GM23248 (cell line): ENCODE measurements around the gene GFRA1. TPM values are rescaled to one million over a fixed set of nuclear protein-coding genes. Genes with fewer than 3 reads are reported as not detected.

ENCODE experiments used
- DNase-seq: peaks from one replicate; pipeline ENCODE4 v3.0.0-alpha.2; 2015
- H2AFZ ChIP-seq: fragments of 200-600 bp; sonication (generic); 2 replicates; pipeline ENCODE4 v1.6.1; 2016; ENCODE audit warnings: antibody characterized with exemption
- H3F3A ChIP-seq: fragments of 200-600 bp; sonication (generic); 2 replicates; pipeline ENCODE4 v1.6.1; 2016; ENCODE audit warnings: mild to moderate bottlenecking, antibody characterized with exemption, mixed run types; ENCODE audit not compliant: insufficient read depth
- H3K27ac ChIP-seq: fragments of 200-600 bp; sonication (generic); 2 replicates; pipeline ENCODE4 v1.5.1; 2016; ENCODE audit warnings: mild to moderate bottlenecking
- H3K27me3 ChIP-seq: fragments of 200-600 bp; sonication (generic); replicated peaks from 2 replicates; pipeline ENCODE4 v1.6.1; 2016; ENCODE audit warnings: mild to moderate bottlenecking; ENCODE audit not compliant: insufficient read depth
- H3K36me3 ChIP-seq: fragments of 200-600 bp; sonication (generic); 2 replicates; pipeline ENCODE4 v1.6.1; 2016; ENCODE audit warnings: low read depth, mild to moderate bottlenecking
- H3K4me1 ChIP-seq: fragments of 200-600 bp; sonication (generic); 2 replicates; pipeline ENCODE4 v1.6.1; 2016; ENCODE audit warnings: mild to moderate bottlenecking; ENCODE audit not compliant: insufficient read depth
- H3K4me2 ChIP-seq: fragments of 200-600 bp; sonication (generic); one replicate; pipeline ENCODE4 v1.6.1; 2016; ENCODE audit warnings: mild to moderate bottlenecking; ENCODE audit not compliant: unreplicated experiment
- H3K4me3 ChIP-seq: fragments of 200-600 bp; sonication (generic); 2 replicates; pipeline ENCODE4 v1.5.1; 2016; ENCODE audit warnings: mild to moderate bottlenecking
- H3K79me2 ChIP-seq: fragments of 200-600 bp; sonication (generic); 2 replicates; pipeline ENCODE4 v1.6.1; 2016; ENCODE audit warnings: mild to moderate bottlenecking; ENCODE audit not compliant: insufficient read depth
- H3K9ac ChIP-seq: fragments of 200-600 bp; sonication (generic); 2 replicates; pipeline ENCODE4 v1.6.1; 2016; ENCODE audit warnings: mild to moderate bottlenecking
- H3K9me2 ChIP-seq: fragments of 200-600 bp; sonication (generic); 2 replicates; pipeline ENCODE4 v1.6.1; 2016; ENCODE audit warnings: mixed run types, mild to moderate bottlenecking, moderate library complexity; ENCODE audit not compliant: insufficient read depth
- H3K9me3 ChIP-seq: fragments of 200-600 bp; sonication (generic); one replicate; pipeline ENCODE4 v1.6.1; 2017; ENCODE audit warnings: low read depth
- H4K20me1 ChIP-seq: fragments of 200-600 bp; sonication (generic); 2 replicates; pipeline ENCODE4 v1.6.0; 2016; ENCODE audit not compliant: insufficient read depth
- EZH2 ChIP-seq: fragments of 200-600 bp; sonication (generic); IDR thresholded peaks from 2 replicates; pipeline ENCODE4 v1.6.1; 2018; ENCODE audit warnings: antibody characterized with exemption, mild to moderate bottlenecking; ENCODE audit not compliant: insufficient read depth, poor library complexity, severe bottlenecking
- EZH2phosphoT487 ChIP-seq: fragments of 200-600 bp; sonication (generic); IDR thresholded peaks from 2 replicates; pipeline ENCODE4 v1.6.1; 2018; ENCODE audit warnings: antibody characterized with exemption, moderate library complexity, mild to moderate bottlenecking, low read depth; ENCODE audit not compliant: insufficient read depth
- WGBS, 2 experiments: methylation state at CpG; one replicate each; pipeline ENCODE4 v1.1.6; 2015 to 2017; ENCODE audit warnings: low lambda C conversion rate in 2 of 2, low coverage in 1 of 2; ENCODE audit errors: missing lambda C conversion rate in 2 of 2; 5-methylcytosine and 5-hydroxymethylcytosine counted together
- in situ Hi-C: fragments of 300-500 bp; cut with MboI; formaldehyde crosslinking; loops from 2 replicates; pipeline ENCODE4 v1.15.0; 2020
- polyA plus RNA-seq: library from polyadenylated mRNA; unstranded; fragments of >200 nt; fragmentation: Nextera tagmentation; extraction: Ambion mirVana; gene quantifications from 2 replicates; pipeline ENCODE4 v1.2.1, GENCODE V29; 2016
- total RNA-seq: library from RNA; depleted of rRNA; stranded (reverse); fragments of >200 nt; shearing (Covaris generic); gene quantifications from 2 replicates; pipeline ENCODE4 v1.2.3, GENCODE V29; 2014

The GFRA1 gene
- total and polyA plus RNA-seq, 2 experiments from 2014 or later = 5.0 to 5.2 TPM

GRCh38 chr10:116263870-116264655 is 8.9 kb downstream of the GFRA1 start:
- Histone ChIP-seq H3K9me3 (no peaks in the 10 kb centered on the region), H3K27ac (no peak overlapping the region), H3F3A (no peaks in the 10 kb centered on the region), H2AFZ (no peak overlapping the region), H3K79me2 (no peaks in the 10 kb centered on the region), H3K4me1 (no peaks in the 10 kb centered on the region), H3K4me3 (no peak overlapping the region), H3K9ac (no peak overlapping the region), H4K20me1 (no peaks in the 10 kb centered on the region), H3K9me2 (no peaks in the 10 kb centered on the region), H3K27me3 (peaks cover 15% of the 10 kb centered on the region), H3K36me3 (no peaks in the 10 kb centered on the region), H3K4me2 (no peak overlapping the region)
- in situ Hi-C loops = no loop called here
- WGBS, 2 experiments = 54 to 57% methylated on average over 7 of the region's 7 CpGs
- peak; percentile 71 for DNase-seq
- TF ChIP-seq EZH2phosphoT487 (no peak), EZH2 (no peak)

- TF ChIP-seq EZH2 = no peak
- TF ChIP-seq EZH2phosphoT487 = no peak
- WGBS, 2 experiments = 76 to 87% methylated on average over 3 of the region's 3 CpGs
Measured at GRCh38 chr10:116262678-116263077, 10.3 kb downstream of the GFRA1 start.

GRCh38 chr10:116260599-116260998 is 12.4 kb downstream of the GFRA1 start:
- 23 to 30% methylated on average over 2 of the region's 2 CpGs for WGBS, 2 experiments
- TF ChIP-seq EZH2phosphoT487 (no peak), EZH2 (no peak)
- in situ Hi-C loops = no loop called here
- Histone ChIP-seq H3K9me3 (no peaks in the 10 kb centered on the region), H3F3A (no peaks in the 10 kb centered on the region), H3K4me2 (no peak overlapping the region), H3K4me3 (no peak overlapping the region), H2AFZ (no peak overlapping the region), H3K4me1 (no peaks in the 10 kb centered on the region), H3K79me2 (no peaks in the 10 kb centered on the region), H3K36me3 (no peaks in the 10 kb centered on the region), H3K9ac (no peak overlapping the region), H3K27me3 (peaks cover 10% of the 10 kb centered on the region), H4K20me1 (no peaks in the 10 kb centered on the region), H3K9me2 (no peaks in the 10 kb centered on the region), H3K27ac (no peak overlapping the region)
- no peak for DNase-seq

More at GRCh38 chr10:116262678-116263077, 10.3 kb downstream of the GFRA1 start:
- H3K27ac ChIP-seq = no peak overlapping the region
- H3K9ac ChIP-seq = no peak overlapping the region
- in situ Hi-C loops = no loop called here
- peaks cover 13% of the 10 kb centered on the region for H3K27me3 ChIP-seq
- no peaks in the 10 kb centered on the region for H3K4me1 ChIP-seq
- H3K36me3 ChIP-seq = no peaks in the 10 kb centered on the region
- no peak overlapping the region for H3K4me2 ChIP-seq
- no peak overlapping the region for H3K4me3 ChIP-seq
- no peaks in the 10 kb centered on the region for H3K9me3 ChIP-seq
- H3F3A ChIP-seq = no peaks in the 10 kb centered on the region
- H2AFZ ChIP-seq = no peak overlapping the region
- no peak for DNase-seq
- no peaks in the 10 kb centered on the region for H4K20me1 ChIP-seq
- no peaks in the 10 kb centered on the region for H3K79me2 ChIP-seq
- no peaks in the 10 kb centered on the region for H3K9me2 ChIP-seq

GRCh38 chr10:116259638-116260037 is 13.4 kb downstream of the GFRA1 start:
- Histone ChIP-seq H3K79me2 (no peaks in the 10 kb centered on the region), H3K9ac (no peak overlapping the region), H3K9me3 (no peaks in the 10 kb centered on the region), H3K36me3 (no peaks in the 10 kb centered on the region), H3K4me2 (no peak overlapping the region), H3K4me3 (no peak overlapping the region), H3K27me3 (peaks cover 10% of the 10 kb centered on the region), H4K20me1 (no peaks in the 10 kb centered on the region), H2AFZ (no peak overlapping the region), H3K27ac (no peak overlapping the region), H3F3A (no peaks in the 10 kb centered on the region), H3K4me1 (no peaks in the 10 kb centered on the region), H3K9me2 (no peaks in the 10 kb centered on the region)
- TF ChIP-seq EZH2 = no peak
- no peak for TF ChIP-seq EZH2phosphoT487
- DNase-seq = no peak
- WGBS, 2 experiments = 61 to 63% methylated on average over 3 of the region's 3 CpGs
- in situ Hi-C loops = no loop called here
